GM12878 (cell line): ENCODE results near the gene OR6Q1. TPM values are rescaled to one million over a fixed set of nuclear protein-coding genes. Genes with fewer than 3 reads are reported as not detected.

Experiments
- ATAC-seq: fragments of 200-7000 bp; cut with Tn5 transposase; 3 replicates; pipeline ENCODE4 v1.9.1; 2020; ENCODE audit warnings: mild to moderate bottlenecking, moderate library complexity
- BruUV-seq: library from RNA; stranded (reverse); fragments of 400-500 nt; replicated peaks from 2 replicates; lab custom pipeline; 2021; lab: Mats Ljungman, UMichigan
- CTCF ChIA-PET: fragments of 300-600 bp; sonication (Branson Sonifier 250); formaldehyde crosslinking; extraction: SDS; loops from one replicate; lab custom pipeline; 2021; ENCODE audit warnings: inconsistent platforms; lab: Yijun Ruan, JAX
- POLR2A ChIA-PET: fragments of 350-600 bp; formaldehyde crosslinking; extraction: SDS; loops from one replicate; lab custom pipeline; 2021; ENCODE audit warnings: inconsistent platforms; lab: Charles Lee
- RAD21 ChIA-PET: fragments of 300-600 bp; sonication (Branson Sonifier 250); formaldehyde crosslinking; loops from one replicate; lab custom pipeline; 2023; ENCODE audit warnings: antibody characterized with exemption; ENCODE audit not compliant: unreplicated experiment; lab: Charles Lee
- SMC1A ChIA-PET: fragments of 300-600 bp; sonication (Branson Sonifier 250); formaldehyde crosslinking; loops from one replicate; lab custom pipeline; 2023; ENCODE audit not compliant: unreplicated experiment, uncharacterized antibody; lab: Charles Lee
- DNase-seq: peaks from one replicate; pipeline ENCODE4 v3.0.0-alpha.2; 2011; ENCODE audit warnings: low read depth, low spot score
- FAIRE-seq: peaks from 3 replicates; lab custom pipeline; 2011; peaks lifted over from hg19 to GRCh38; lab: Jason Lieb, UNC
- H2AFZ ChIP-seq: 2 replicates; pipeline ENCODE4 v1.6.0; 2011; ENCODE audit warnings: low read depth, low read length, control low read depth; ENCODE audit not compliant: control insufficient read depth
- H3K27ac ChIP-seq: 2 replicates; pipeline ENCODE4 v1.5.1; 2011; ENCODE audit warnings: control low read depth; ENCODE audit not compliant: control insufficient read depth, insufficient read depth
- H3K27me3 ChIP-seq, 2 experiments: replicated peaks in 1 of 2; 2 replicates each; pipeline versions ENCODE4 v1.6.0 to v1.6.1; 2011; ENCODE audit warnings: low read length in 1 of 2; ENCODE audit not compliant: control insufficient read depth in 2 of 2, insufficient read depth in 2 of 2
- H3K36me3 ChIP-seq, 2 experiments: 2 replicates each; pipeline ENCODE4 v1.5.1; 2011; ENCODE audit warnings: low read length in 1 of 2; ENCODE audit not compliant: control insufficient read depth in 2 of 2, insufficient read depth in 2 of 2
- H3K4me1 ChIP-seq: 2 replicates; pipeline ENCODE4 v1.6.1; 2011; ENCODE audit warnings: mild to moderate bottlenecking, low read length, moderate library complexity, mixed read lengths; ENCODE audit not compliant: control insufficient read depth, insufficient read depth
- H3K4me2 ChIP-seq: 2 replicates; pipeline ENCODE4 v1.6.0; 2011; ENCODE audit warnings: control low read depth; ENCODE audit not compliant: control insufficient read depth, insufficient read depth
- H3K4me3 ChIP-seq: fragments of 200-600 bp; sonication (generic); 2 replicates; pipeline ENCODE4 v1.5.1; 2016
- H3K79me2 ChIP-seq: 2 replicates; pipeline ENCODE4 v1.6.0; 2011; ENCODE audit warnings: low read length; ENCODE audit not compliant: control insufficient read depth, insufficient read depth
- H3K9ac ChIP-seq: 2 replicates; pipeline ENCODE4 v1.8.0; 2011; ENCODE audit warnings: low read length, control low read depth, mixed read lengths; ENCODE audit not compliant: control insufficient read depth, insufficient read depth
- H3K9me3 ChIP-seq: replicated peaks from 3 replicates; pipeline ENCODE4 v1.5.1; 2011; ENCODE audit warnings: mild to moderate bottlenecking, low read length; ENCODE audit not compliant: control insufficient read depth, insufficient read depth
- H4K20me1 ChIP-seq: 2 replicates; pipeline ENCODE4 v1.6.0; 2011; ENCODE audit not compliant: control insufficient read depth, insufficient read depth
- BCL11A ChIP-seq: IDR thresholded peaks from 2 replicates; pipeline ENCODE4 v1.6.1; 2011; ENCODE audit warnings: low read depth, low read length
- CHD4 ChIP-seq: fragments of 200-600 bp; sonication (generic); IDR thresholded peaks from 2 replicates; pipeline ENCODE4 v1.6.1; 2016; ENCODE audit warnings: mild to moderate bottlenecking
- CREM ChIP-seq: IDR thresholded peaks from 2 replicates; pipeline ENCODE4 v1.6.1; 2014; ENCODE audit warnings: antibody characterized with exemption, low read depth
- E2F4 ChIP-seq: IDR thresholded peaks from 2 replicates; pipeline ENCODE4 v1.6.1; 2012; ENCODE audit warnings: low read depth, low read length, improper control_type of control experiment
- EP300 ChIP-seq, 2 experiments: fragments of 150-350 bp in 1 of 2; IDR thresholded peaks; 2 replicates each; pipeline ENCODE4 v1.6.1; 2011 to 2012; ENCODE audit warnings: low read depth in 2 of 2, low read length in 2 of 2, borderline replicate concordance in 1 of 2, improper control_type of control experiment in 1 of 2, inconsistent platforms in 1 of 2; ENCODE audit not compliant: control insufficient read depth in 1 of 2
- ETV6 ChIP-seq, 2 experiments: fragments of 450-650 bp in 1 of 2; IDR thresholded peaks in 1 of 2; conservative IDR thresholded peaks in 1 of 2; 2 replicates each; pipeline ENCODE4 v1.6.1; 2014; ENCODE audit warnings: antibody characterized with exemption in 1 of 2, borderline replicate concordance in 1 of 2, low read depth in 1 of 2, mild to moderate bottlenecking in 1 of 2, moderate library complexity in 1 of 2
- GATAD2B ChIP-seq: fragments of 450-650 bp; conservative IDR thresholded peaks from 2 replicates; pipeline ENCODE4 v1.6.1; 2017; ENCODE audit warnings: low read depth, mild to moderate bottlenecking, moderate library complexity
- HDGF ChIP-seq: fragments of 450-650 bp; IDR thresholded peaks from 2 replicates; pipeline ENCODE4 v1.6.1; 2016; ENCODE audit warnings: antibody characterized with exemption
- HSF1 ChIP-seq: fragments of 150-350 bp; IDR thresholded peaks from 2 replicates; pipeline ENCODE4 v1.6.1; 2014; ENCODE audit warnings: mild to moderate bottlenecking, low read depth, low read length
- MEF2B ChIP-seq: fragments of 450-650 bp; IDR thresholded peaks from 2 replicates; pipeline ENCODE4 v1.6.1; 2018; ENCODE audit warnings: mild to moderate bottlenecking, moderate library complexity; ENCODE audit not compliant: partially characterized antibody, poor library complexity, severe bottlenecking
- MYC ChIP-seq: IDR thresholded peaks from 2 replicates; pipeline ENCODE4 v1.6.1; 2011; ENCODE audit warnings: mild to moderate bottlenecking, low read length, moderate library complexity, inconsistent platforms; ENCODE audit not compliant: insufficient read depth, insufficient replicate concordance, insufficient read length, severe bottlenecking
- NBN ChIP-seq: fragments of 450-650 bp; IDR thresholded peaks from 2 replicates; pipeline ENCODE4 v1.6.1; 2016
- RELA ChIP-seq: fragments of 450-650 bp; IDR thresholded peaks from 2 replicates; pipeline ENCODE4 v1.8.0; 2014; ENCODE audit warnings: borderline replicate concordance; ENCODE audit not compliant: partially characterized antibody
- YBX1 ChIP-seq: fragments of 450-650 bp; IDR thresholded peaks from 2 replicates; pipeline ENCODE4 v1.6.1; 2016; ENCODE audit warnings: antibody characterized with exemption
- ZBED1 ChIP-seq: IDR thresholded peaks from 2 replicates; pipeline ENCODE4 v1.6.1; 2016; ENCODE audit warnings: borderline replicate concordance
- ZBTB4 ChIP-seq: fragments of 450-650 bp; formaldehyde crosslinking; IDR thresholded peaks from 2 replicates; pipeline ENCODE4 v1.4.0; 2022; ENCODE audit warnings: mild to moderate bottlenecking, moderate library complexity
- WGBS: methylation state at CpG from one replicate; pipeline ENCODE4 v1.1.6; 2016; ENCODE audit warnings: low lambda C conversion rate; ENCODE audit not compliant: insufficient replicate concordance, insufficient coverage; ENCODE audit errors: missing lambda C conversion rate; 5-methylcytosine and 5-hydroxymethylcytosine counted together
- in situ Hi-C: fragments of 300-500 bp; cut with MboI; formaldehyde crosslinking; loops from 9 replicates; pipeline ENCODE4 v1.14.3; 2018; ENCODE audit warnings: mixed read lengths
- intact Hi-C: fragments of 100-400 bp; cut with micrococcal nuclease; formaldehyde crosslinking; loops from one replicate; pipeline ENCODE4 v1.14.2; 2022; ENCODE audit not compliant: unreplicated experiment
- polyA plus RNA-seq, 11 experiments: library from polyadenylated mRNA; depleted of rRNA in 4 of 11; unstranded in 6 of 11; stranded (reverse) in 5 of 11; fragments of >200 nt; fragmentation: Nextera tagmentation in 4 of 11; fragmentation: Illumina TruSeq in 1 of 11; extraction: Ambion mirVana in 4 of 11; extraction: Trizol in 1 of 11; gene quantifications; 1 replicate in 1 of 11; 2 replicates in 10 of 11; pipeline versions ENCODE4 v1.2.1 to v1.2.3, GENCODE V29; 2011 to 2016; ENCODE audit warnings: inconsistent platforms in 2 of 11, missing spikeins in 2 of 11, low read depth in 1 of 11
- total RNA-seq, 4 experiments: library from RNA; depleted of rRNA in 3 of 4; stranded (reverse); fragments of >200 nt in 3 of 4; fragmentation: Illumina TruSeq in 1 of 4; extraction: Trizol in 1 of 4; gene quantifications; 2 replicates each; pipeline versions ENCODE4 v1.2.1 to v1.2.3, GENCODE V29; 2013 to 2021

Gene OR6Q1
- total and polyA plus RNA-seq, 10 of the 15 experiments (the other 5 are each of a cell fraction or from before 2014, with no cell fraction given), result not detected

GRCh38 chr11:58046231-58046630 is 15.5 kb downstream of the OR6Q1 start:
- RAD21 ChIA-PET, result no interaction called here
- H3K9ac ChIP-seq, result no peak overlapping the region
- H3K4me1 ChIP-seq, result no peaks in the 10 kb centered on the region
- SMC1A ChIA-PET, result interaction anchor here (1.3 kb wide), 1 partner anchor 8 kb away, joined by 3 read pairs; no protein-coding TSS in a partner anchor
- ATAC-seq, result no peak
- no peak for DNase-seq
- WGBS, result 2% methylated on average over 3 of the region's 3 CpGs
- no peak overlapping the region for H2AFZ ChIP-seq
- no peaks in the 10 kb centered on the region for H3K79me2 ChIP-seq
- TF ChIP-seq ZBTB4 (no peak), RELA (no peak), MEF2B (no peak), EP300 (IDR thresholded peaks at IDR 0.05; ENCODE audit: borderline replicate concordance in 1 of 2, control insufficient read depth in 1 of 2, low read depth in 2 of 2, low read length in 2 of 2) (no peak), ZBED1 (no peak), E2F4 (no peak), ETV6 (conservative IDR thresholded peaks at IDR 0.05 in 1 of 2, IDR thresholded peaks at IDR 0.05 in 1 of 2; ENCODE audit: borderline replicate concordance in 1 of 2, low read depth in 1 of 2) (no peak), CHD4 (no peak), BCL11A (no peak), YBX1 (no peak), MYC (no peak), HDGF (no peak), HSF1 (no peak), GATAD2B (no peak), NBN (no peak), CREM (no peak)
- BruUV-seq, result no TSS peak
- POLR2A ChIA-PET, result no interaction called here
- intact Hi-C loops, result no loop called here
- H3K27me3 ChIP-seq, result no peaks in the 10 kb centered on the region
- no peak overlapping the region for H3K4me3 ChIP-seq
- no peaks in the 10 kb centered on the region for H4K20me1 ChIP-seq
- H3K36me3 ChIP-seq, result no peaks in the 10 kb centered on the region
- H3K4me2 ChIP-seq, result no peak overlapping the region
- CTCF ChIA-PET, result no interaction called here
- no peak for FAIRE-seq
- in situ Hi-C loops, result no loop called here
- H3K9me3 ChIP-seq, result no peaks in the 10 kb centered on the region
- H3K27ac ChIP-seq, result no peak overlapping the region
